ENCODE measurements around the gene INAFM1. TPM values are rescaled to one million over a fixed set of nuclear protein-coding genes. Genes with fewer than 3 reads are reported as not detected.

INAFM1 gene
- total RNA-seq, 3 donors from 2014 or later (not counting 1 experiment from before 2014, with no cell fraction given): 9.1 to 10.3 (median 9.5) TPM

DNA sequence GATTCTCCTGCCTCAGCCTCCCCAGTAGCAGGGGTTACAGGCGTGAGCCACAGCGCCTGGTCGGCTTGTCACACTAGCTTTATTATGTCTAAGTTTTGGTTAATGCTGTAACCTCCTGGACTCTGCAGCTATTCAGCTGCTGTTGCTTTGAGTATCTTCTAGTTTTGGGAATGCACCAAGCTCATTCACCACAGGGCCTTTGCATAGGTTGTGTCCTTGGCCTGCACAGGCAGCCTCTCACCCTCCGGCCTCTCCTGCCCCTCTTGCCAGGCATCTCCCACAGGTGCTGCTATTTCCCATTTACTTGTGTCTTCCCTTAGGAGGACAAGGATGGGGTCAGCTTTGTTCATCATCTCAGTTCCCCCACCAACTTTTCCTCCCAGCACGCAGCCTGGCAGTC, 20.7 kb upstream of the INAFM1 start:
- 88% methylated on average over 4 of the region's 5 CpGs for WGBS (ENCODE audit: insufficient coverage)
- Mint-ChIP-seq H3K4me1 (peaks cover 25 to 29% of the 10 kb centered on the region in 2 donors), H3K36me3 (no peaks in the 10 kb centered on the region), H3K27me3 (ENCODE audit: low read depth in 2 of 2) (no peaks in the 10 kb centered on the region), H3K4me3 (no peak overlapping the region), H3K9me3 (no peaks in the 10 kb centered on the region), H3K27ac (peak overlapping the region; percentile 42 to 43)
- no peaks in the 10 kb centered on the region for H3K9me3 ChIP-seq (ENCODE audit: control insufficient read depth, insufficient read depth, low read length)
- intact Hi-C loops (cut with micrococcal nuclease): no loop called here
- TF ChIP-seq, protein P1, sequence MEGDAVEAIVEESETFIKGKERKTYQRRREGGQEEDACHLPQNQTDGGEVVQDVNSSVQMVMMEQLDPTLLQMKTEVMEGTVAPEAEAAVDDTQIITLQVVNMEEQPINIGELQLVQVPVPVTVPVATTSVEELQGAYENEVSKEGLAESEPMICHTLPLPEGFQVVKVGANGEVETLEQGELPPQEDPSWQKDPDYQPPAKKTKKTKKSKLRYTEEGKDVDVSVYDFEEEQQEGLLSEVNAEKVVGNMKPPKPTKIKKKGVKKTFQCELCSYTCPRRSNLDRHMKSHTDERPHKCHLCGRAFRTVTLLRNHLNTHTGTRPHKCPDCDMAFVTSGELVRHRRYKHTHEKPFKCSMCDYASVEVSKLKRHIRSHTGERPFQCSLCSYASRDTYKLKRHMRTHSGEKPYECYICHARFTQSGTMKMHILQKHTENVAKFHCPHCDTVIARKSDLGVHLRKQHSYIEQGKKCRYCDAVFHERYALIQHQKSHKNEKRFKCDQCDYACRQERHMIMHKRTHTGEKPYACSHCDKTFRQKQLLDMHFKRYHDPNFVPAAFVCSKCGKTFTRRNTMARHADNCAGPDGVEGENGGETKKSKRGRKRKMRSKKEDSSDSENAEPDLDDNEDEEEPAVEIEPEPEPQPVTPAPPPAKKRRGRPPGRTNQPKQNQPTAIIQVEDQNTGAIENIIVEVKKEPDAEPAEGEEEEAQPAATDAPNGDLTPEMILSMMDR (IDR thresholded peaks at IDR 0.05): no peak
- no peak overlapping the region for H3K27ac ChIP-seq (ENCODE audit: low read length)
- no peaks in the 10 kb centered on the region for H3K27me3 ChIP-seq (ENCODE audit: control insufficient read depth, insufficient read depth, low read length)
- DNase-seq (peak in 1 of 2 donors; percentile 38), ATAC-seq (no peak)
- H3K4me1 ChIP-seq (ENCODE audit: control insufficient read depth, insufficient read depth, low read length): peaks cover 22% of the 10 kb centered on the region
- peaks cover 5% of the 10 kb centered on the region for H3K36me3 ChIP-seq (ENCODE audit: control insufficient read depth, insufficient read depth, low read length)
- H3K4me3 ChIP-seq (ENCODE audit: low read length): no peak overlapping the region

DNA sequence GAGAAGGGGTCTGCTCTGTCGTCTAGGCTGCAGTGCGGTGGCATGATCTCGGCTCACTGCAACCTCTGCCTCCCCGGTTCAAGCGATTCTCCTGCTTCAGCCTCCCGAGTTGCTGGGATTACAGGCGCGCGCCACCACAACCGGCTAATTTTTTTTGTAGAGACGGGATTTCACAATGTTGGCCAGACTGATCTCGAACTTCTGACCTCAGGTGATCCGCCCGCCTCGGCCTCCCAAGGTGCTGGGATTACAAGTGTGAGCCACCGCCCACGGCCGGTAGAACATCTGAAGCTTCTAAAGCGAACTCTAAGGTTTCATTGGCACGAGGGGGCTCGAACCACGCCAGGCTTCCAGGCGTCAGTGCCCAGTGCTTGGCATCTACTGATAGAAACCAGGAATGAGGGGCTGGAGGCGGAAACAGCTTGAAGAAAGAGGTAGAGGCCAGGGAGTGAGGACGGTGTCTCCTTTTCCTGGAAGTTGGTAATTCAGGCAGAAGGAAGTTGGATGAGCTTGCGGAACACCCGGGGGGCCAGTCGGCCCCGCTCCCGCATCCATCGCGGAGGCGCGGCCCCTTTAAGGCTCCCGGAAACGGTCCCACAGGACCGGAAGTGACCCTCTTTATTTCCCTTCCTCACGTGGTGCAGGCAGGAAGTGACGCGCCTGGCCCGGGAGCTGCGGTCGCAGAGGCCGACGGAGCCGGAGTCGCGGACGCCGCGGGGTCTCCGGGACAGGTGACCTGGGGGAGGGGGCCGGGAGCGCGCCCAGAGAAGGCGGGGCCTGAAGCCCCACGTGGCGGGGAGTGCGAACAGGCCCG, 18.6 kb upstream of the INAFM1 start, which contains the start of gene CCDC9:
CCDC9 (plus strand) TSS at position 647 of the 814 bp plus-strand sequence. CDS start 1,876 bp downstream, outside the sequence.
- intact Hi-C loops (cut with micrococcal nuclease): no loop called here
- H3K27me3 ChIP-seq (ENCODE audit: control insufficient read depth, insufficient read depth, low read length): no peaks in the 10 kb centered on the region
- H3K4me1 Mint-ChIP-seq: peaks cover 37 to 47% of the 10 kb centered on the region in 2 donors
- peak within 1 kb of the TSS; percentile 63 for H3K4me3 ChIP-seq (ENCODE audit: low read length)
- no peaks in the 10 kb centered on the region for H3K9me3 ChIP-seq (ENCODE audit: control insufficient read depth, insufficient read depth, low read length)
- peak in 1 of 3 donors; percentile 57 for ATAC-seq
- H3K36me3 ChIP-seq (ENCODE audit: control insufficient read depth, insufficient read depth, low read length): peaks cover 24% of the 10 kb centered on the region
- WGBS (ENCODE audit: insufficient coverage): 22% methylated on average over 60 of the region's 60 CpGs
- H3K9me3 Mint-ChIP-seq: no peaks in the 10 kb centered on the region
- peaks cover 24% of the 10 kb centered on the region for H3K4me1 ChIP-seq (ENCODE audit: control insufficient read depth, insufficient read depth, low read length)
- peak; percentile 90 to 94 for DNase-seq
- H3K27ac ChIP-seq (ENCODE audit: low read length): peak within 1 kb of the TSS; percentile 98
- TF ChIP-seq, protein P1 (IDR thresholded peaks at IDR 0.05): no peak
- H3K4me3 Mint-ChIP-seq: peak within 1 kb of the TSS; percentile 95
- peak within 1 kb of the TSS; percentile 94 to 98 for H3K27ac Mint-ChIP-seq
- no peaks in the 10 kb centered on the region for H3K27me3 Mint-ChIP-seq (ENCODE audit: low read depth in 2 of 2)
- H3K36me3 Mint-ChIP-seq: no peaks in the 10 kb centered on the region

DNA sequence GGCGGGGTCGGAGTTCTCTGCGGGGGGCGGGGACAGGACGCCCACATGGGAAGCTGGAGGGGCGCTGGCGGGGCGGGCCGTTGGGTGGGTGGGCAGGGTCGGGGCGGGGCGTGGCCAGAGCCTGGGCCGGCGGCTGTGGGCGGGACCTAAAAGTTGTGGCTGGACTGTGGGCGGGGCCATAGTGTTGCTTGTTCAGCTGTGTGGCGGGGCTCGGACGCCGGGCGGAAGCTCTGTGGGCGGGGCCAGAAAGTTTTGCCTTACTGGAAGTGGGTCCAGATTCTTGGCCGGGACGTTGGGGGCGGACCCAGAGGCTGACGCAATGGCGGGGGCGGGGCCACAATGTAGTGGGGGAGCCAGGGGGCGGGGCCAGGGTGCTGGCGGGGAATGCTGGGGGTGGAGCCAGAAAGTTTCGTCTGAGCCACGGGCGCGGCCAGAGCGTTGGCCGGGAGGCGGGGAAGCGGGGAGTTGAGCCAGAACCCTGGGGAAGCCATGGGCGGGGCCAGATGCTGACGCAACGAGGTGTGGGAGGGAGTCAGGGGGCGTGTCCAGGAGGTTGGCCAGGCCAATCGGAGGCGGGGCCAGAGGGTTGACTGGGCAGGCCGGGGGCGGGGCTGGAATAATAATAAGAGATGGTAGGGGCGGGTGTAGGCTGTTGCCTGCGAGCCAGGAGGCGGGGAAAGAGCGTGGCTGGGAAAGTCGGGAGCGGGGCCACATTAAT, 17.8 kb upstream of the INAFM1 start:
- Mint-ChIP-seq H3K9me3 (no peaks in the 10 kb centered on the region), H3K27ac (peak overlapping the region; percentile 94 to 98), H3K4me3 (peak overlapping the region; percentile 95), H3K36me3 (no peaks in the 10 kb centered on the region), H3K27me3 (ENCODE audit: low read depth in 2 of 2) (no peaks in the 10 kb centered on the region), H3K4me1 (peaks cover 37 to 49% of the 10 kb centered on the region in 2 donors)
- Histone ChIP-seq H3K27me3 (ENCODE audit: control insufficient read depth, insufficient read depth, low read length) (no peaks in the 10 kb centered on the region), H3K9me3 (ENCODE audit: control insufficient read depth, insufficient read depth, low read length) (no peaks in the 10 kb centered on the region), H3K36me3 (ENCODE audit: control insufficient read depth, insufficient read depth, low read length) (peaks cover 27% of the 10 kb centered on the region), H3K27ac (ENCODE audit: low read length) (peak overlapping the region; percentile 98), H3K4me3 (ENCODE audit: low read length) (peak overlapping the region; percentile 63), H3K4me1 (ENCODE audit: control insufficient read depth, insufficient read depth, low read length) (peaks cover 28% of the 10 kb centered on the region)
- TF ChIP-seq, protein P1 (IDR thresholded peaks at IDR 0.05): no peak
- ATAC-seq: peak; percentile 81 to 91 (median 83)
- under 1% methylated on average over 52 of the region's 52 CpGs for WGBS (ENCODE audit: insufficient coverage)
- intact Hi-C loops (cut with micrococcal nuclease): loop anchor here (1.0 kb wide), 1 partner anchor 17 kb away; the partner anchor contains the start of gene INAFM1
- peak; percentile 98 to 99 for DNase-seq
